Liver (tissue), 9 donors: ENCODE measurements around the gene GFPT2. TPM values are rescaled to one million over a fixed set of nuclear protein-coding genes. Genes with fewer than 3 reads are reported as not detected.

Experiments
- DNase-seq: peaks from one replicate; pipeline ENCODE4 v3.0.0-alpha.2; 2017; ENCODE audit warnings: low spot score
- H3K27ac ChIP-seq, 2 donors: one replicate each; pipeline ENCODE4 v1.7.0; 2013; ENCODE audit warnings: inconsistent platforms in 2 of 2, low read length in 2 of 2, control low read depth in 1 of 2, low read depth in 1 of 2, mild to moderate bottlenecking in 1 of 2
- H3K27me3 ChIP-seq, 4 donors: one replicate each; pipeline versions ENCODE4 v1.6.1 to v1.7.0; 2013; ENCODE audit warnings: low read length in 3 of 4, inconsistent platforms in 1 of 4, mild to moderate bottlenecking in 1 of 4, moderate library complexity in 1 of 4; ENCODE audit not compliant: control insufficient read depth in 4 of 4, insufficient read depth in 4 of 4
- H3K36me3 ChIP-seq, 4 donors: one replicate each; pipeline versions ENCODE4 v1.6.1 to v1.7.0; 2013; ENCODE audit warnings: low read length in 3 of 4, mild to moderate bottlenecking in 3 of 4, low read depth in 1 of 4, moderate library complexity in 1 of 4; ENCODE audit not compliant: control insufficient read depth in 4 of 4, insufficient read depth in 3 of 4
- H3K4me1 ChIP-seq, 4 donors: one replicate each; pipeline versions ENCODE4 v1.6.1 to v1.7.0; 2013; ENCODE audit warnings: low read length in 3 of 4, mild to moderate bottlenecking in 3 of 4, moderate library complexity in 1 of 4; ENCODE audit not compliant: control insufficient read depth in 4 of 4, insufficient read depth in 4 of 4
- H3K4me3 ChIP-seq, 3 donors: one replicate each; pipeline versions ENCODE4 v1.6.1 to v1.7.0; 2013; ENCODE audit warnings: low read length in 3 of 3, control low read depth in 1 of 3, low read depth in 1 of 3, mild to moderate bottlenecking in 1 of 3
- H3K9ac ChIP-seq, 2 donors: one replicate each; pipeline ENCODE4 v1.7.0; 2013; ENCODE audit warnings: low read length in 2 of 2, mild to moderate bottlenecking in 2 of 2, moderate library complexity in 2 of 2, control low read depth in 1 of 2, low read depth in 1 of 2
- H3K9me3 ChIP-seq, 4 donors: one replicate each; pipeline versions ENCODE4 v1.6.1 to v1.7.0; 2013; ENCODE audit warnings: low read length in 3 of 4; ENCODE audit not compliant: control insufficient read depth in 4 of 4
- ATF3 ChIP-seq: IDR thresholded peaks from 2 replicates; pipeline ENCODE4 v1.6.1; 2016; ENCODE audit warnings: antibody characterized with exemption
- CTCF ChIP-seq: fragments of 150-350 bp; IDR thresholded peaks from 2 replicates; pipeline ENCODE4 v1.5.1; 2017; ENCODE audit warnings: improper control_type of control experiment, low read depth, low read length; ENCODE audit not compliant: missing input control
- EGR1 ChIP-seq, 2 donors: IDR thresholded peaks; 2 replicates each; pipeline ENCODE4 v1.6.1; 2016 to 2018; ENCODE audit warnings: antibody characterized with exemption in 2 of 2, low read depth in 2 of 2
- FOXA1 ChIP-seq: IDR thresholded peaks from 2 replicates; pipeline ENCODE4 v1.6.1; 2016; ENCODE audit warnings: antibody characterized with exemption
- GABPA ChIP-seq, 2 donors: IDR thresholded peaks in 1 of 2; conservative IDR thresholded peaks in 1 of 2; 2 replicates each; pipeline ENCODE4 v1.6.1; 2016; ENCODE audit warnings: antibody characterized with exemption in 2 of 2, mild to moderate bottlenecking in 1 of 2, moderate library complexity in 1 of 2
- HNF4A ChIP-seq, 2 donors: conservative IDR thresholded peaks; 2 replicates each; pipeline ENCODE4 v1.6.1; 2016; ENCODE audit warnings: antibody characterized with exemption in 2 of 2, mild to moderate bottlenecking in 2 of 2
- HNF4G ChIP-seq: IDR thresholded peaks from 2 replicates; pipeline ENCODE4 v1.6.1; 2016; ENCODE audit warnings: antibody characterized with exemption
- JUND ChIP-seq, 2 donors: IDR thresholded peaks; 2 replicates each; pipeline ENCODE4 v1.6.1; 2016; ENCODE audit warnings: antibody characterized with exemption in 2 of 2
- MAX ChIP-seq: IDR thresholded peaks from 2 replicates; pipeline ENCODE4 v1.6.1; 2016; ENCODE audit warnings: antibody characterized with exemption
- NR2F2 ChIP-seq: IDR thresholded peaks from 2 replicates; pipeline ENCODE4 v1.6.1; 2016; ENCODE audit warnings: antibody characterized with exemption
- RAD21 ChIP-seq, 2 donors: IDR thresholded peaks; 2 replicates each; pipeline ENCODE4 v1.6.1; 2016; ENCODE audit warnings: antibody characterized with exemption in 2 of 2, mild to moderate bottlenecking in 2 of 2
- RXRA ChIP-seq, 2 donors: IDR thresholded peaks; 2 replicates each; pipeline ENCODE4 v1.6.1; 2017 to 2018; ENCODE audit warnings: antibody characterized with exemption in 2 of 2, mild to moderate bottlenecking in 1 of 2
- TAF1 ChIP-seq: conservative IDR thresholded peaks from 2 replicates; pipeline ENCODE4 v1.6.1; 2016; ENCODE audit warnings: antibody characterized with exemption, mild to moderate bottlenecking
- YY1 ChIP-seq: IDR thresholded peaks from 2 replicates; pipeline ENCODE4 v1.6.1; 2016; ENCODE audit warnings: antibody characterized with exemption, mild to moderate bottlenecking
- ZBTB33 ChIP-seq: IDR thresholded peaks from 2 replicates; pipeline ENCODE4 v1.6.1; 2016; ENCODE audit warnings: antibody characterized with exemption
- WGBS: extraction: QIAGEN DNeasy Blood & Tissue Kit; methylation state at CpG from one replicate; pipeline ENCODE4 v1.1.7; 2013; 5-methylcytosine and 5-hydroxymethylcytosine counted together
- polyA plus RNA-seq, 2 donors: library from polyadenylated mRNA; stranded (reverse) in 1 of 2; unstranded in 1 of 2; fragments of 200-250 nt in 1 of 2; fragments of >200 nt in 1 of 2; fragmentation: Nextera tagmentation in 1 of 2; extraction: Ambion mirVana in 1 of 2; gene quantifications; one replicate each; pipeline versions ENCODE4 v1.2.1 to v1.2.3, GENCODE V29; 2013 to 2015
- total RNA-seq, 2 donors: library from RNA; depleted of rRNA; stranded (reverse); fragments of >200 nt; gene quantifications; one replicate each; pipeline ENCODE4 v1.2.3, GENCODE V29; 2014
- donor health status: healthy.
- donor health status: healthy.
- donor health status: healthy.
- donor health status: healthy.
- donor health status: healthy.

The GFPT2 gene
- total and polyA plus RNA-seq, 4 donors: 0.32 to 1.8 (median 0.54) TPM

- Histone ChIP-seq H3K4me3 (no peak overlapping the region), H3K9me3 (no peaks in the 10 kb centered on the region), H3K9ac (no peak overlapping the region), H3K27ac (no peak overlapping the region), H3K27me3 (no peaks in the 10 kb centered on the region), H3K4me1 (no peaks in the 10 kb centered on the region), H3K36me3 (no peaks in the 10 kb centered on the region)
- 91% methylated on average over 14 of the region's 14 CpGs for WGBS
- TF ChIP-seq HNF4A (conservative IDR thresholded peaks at IDR 0.05) (no peak), ZBTB33 (no peak), JUND (IDR thresholded peaks at IDR 0.05) (no peak), HNF4G (no peak), YY1 (no peak), FOXA1 (no peak), NR2F2 (no peak), EGR1 (IDR thresholded peaks at IDR 0.05; ENCODE audit: low read depth in 2 of 2) (no peak), CTCF (no peak), RXRA (IDR thresholded peaks at IDR 0.05) (no peak), TAF1 (no peak), RAD21 (IDR thresholded peaks at IDR 0.05) (no peak)
- DNase-seq: no peak
Measured at GRCh38 chr5:180323160-180323559, 30.0 kb downstream of the GFPT2 start.

- no peaks in the 10 kb centered on the region for H3K36me3 ChIP-seq
- H3K9me3 ChIP-seq: no peaks in the 10 kb centered on the region
- no peak for TF ChIP-seq CTCF
- TF ChIP-seq GABPA (IDR thresholded peaks at IDR 0.05 in 1 of 2, conservative IDR thresholded peaks at IDR 0.05 in 1 of 2): no peak
- no peak for TF ChIP-seq JUND (IDR thresholded peaks at IDR 0.05)
- no peak for TF ChIP-seq MAX
- no peak for TF ChIP-seq ATF3
- no peak for TF ChIP-seq YY1
- TF ChIP-seq ZBTB33: no peak
- H3K4me3 ChIP-seq: no peak overlapping the region
- H3K27me3 ChIP-seq: no peaks in the 10 kb centered on the region
- WGBS: 91% methylated on average over 23 of the region's 23 CpGs
- no peak overlapping the region for H3K27ac ChIP-seq
- no peak for DNase-seq
- H3K9ac ChIP-seq: no peak overlapping the region
- peaks cover 0 to 10% (median 6%) of the 10 kb centered on the region in 4 donors for H3K4me1 ChIP-seq
Measured at GRCh38 chr5:180318456-180319089, 34.6 kb downstream of the GFPT2 start.
